HEK293T (cell line): ENCODE results near the gene PLA2G4D.

ENCODE experiments used
- CTCF ChIA-PET: fragments of 350-600 bp; formaldehyde crosslinking; extraction: SDS; loops from one replicate; lab custom pipeline; 2021; ENCODE audit warnings: antibody characterized with exemption, inconsistent platforms; lab: Yijun Ruan, JAX
- POLR2A ChIA-PET: fragments of 350-600 bp; formaldehyde crosslinking; extraction: SDS; loops from one replicate; lab custom pipeline; 2020; ENCODE audit warnings: antibody characterized with exemption, inconsistent platforms; lab: Yijun Ruan, JAX
- DNase-seq: peaks from one replicate; pipeline ENCODE4 v3.0.0; 2012; ENCODE audit warnings: mixed read lengths; ENCODE audit errors: extremely low spot score
- ARNT ChIP-seq: fragments of 450-650 bp; IDR thresholded peaks from 2 replicates; pipeline ENCODE4 v1.6.1; 2017; ENCODE audit warnings: mild to moderate bottlenecking
- BHLHE40 ChIP-seq: fragments of 450-650 bp; IDR thresholded peaks from 2 replicates; pipeline ENCODE4 v1.6.1; 2016; ENCODE audit warnings: mild to moderate bottlenecking, moderate library complexity, borderline replicate concordance
- CTBP1 ChIP-seq: fragments of 450-650 bp; IDR thresholded peaks from 2 replicates; pipeline ENCODE4 v1.6.1; 2016; ENCODE audit warnings: borderline replicate concordance
- ELF4 ChIP-seq: fragments of 450-650 bp; IDR thresholded peaks from 2 replicates; pipeline ENCODE4 v1.6.1; 2017; ENCODE audit warnings: antibody characterized with exemption
- FOXA1 ChIP-seq: fragments of 450-650 bp; IDR thresholded peaks from 2 replicates; pipeline ENCODE4 v1.6.1; 2016; ENCODE audit warnings: mild to moderate bottlenecking
- FOXK2 ChIP-seq: fragments of 450-650 bp; IDR thresholded peaks from 2 replicates; pipeline ENCODE4 v1.6.1; 2016; ENCODE audit warnings: mild to moderate bottlenecking
- FOXM1 ChIP-seq: fragments of 450-650 bp; IDR thresholded peaks from 2 replicates; pipeline ENCODE4 v1.6.1; 2017; ENCODE audit warnings: mild to moderate bottlenecking, borderline replicate concordance
- HDGF ChIP-seq: fragments of 450-650 bp; IDR thresholded peaks from 2 replicates; pipeline ENCODE4 v1.6.1; 2017; ENCODE audit warnings: antibody characterized with exemption, borderline replicate concordance
- L3MBTL2 ChIP-seq: fragments of 450-650 bp; conservative IDR thresholded peaks from 2 replicates; pipeline ENCODE4 v1.6.1; 2016; ENCODE audit warnings: mild to moderate bottlenecking
- LEF1 ChIP-seq: fragments of 450-650 bp; IDR thresholded peaks from 2 replicates; pipeline ENCODE4 v1.6.1; 2017; ENCODE audit warnings: mild to moderate bottlenecking, borderline replicate concordance
- NFRKB ChIP-seq: fragments of 450-650 bp; IDR thresholded peaks from 2 replicates; pipeline ENCODE4 v1.6.1; 2016; ENCODE audit warnings: mild to moderate bottlenecking, moderate library complexity
- SP1 ChIP-seq: fragments of 450-650 bp; IDR thresholded peaks from 2 replicates; pipeline ENCODE4 v1.6.1; 2017
- SUZ12 ChIP-seq: fragments of 450-650 bp; IDR thresholded peaks from 2 replicates; pipeline ENCODE4 v1.6.1; 2016; ENCODE audit warnings: mild to moderate bottlenecking
- TARDBP ChIP-seq: fragments of 450-650 bp; IDR thresholded peaks from 2 replicates; pipeline ENCODE4 v1.6.1; 2016
- ZNF384 ChIP-seq: fragments of 450-650 bp; IDR thresholded peaks from 2 replicates; pipeline ENCODE4 v1.6.1; 2016
- TF ChIP-seq, protein P1 (sequence below): fragments of 450-650 bp; IDR thresholded peaks from 2 replicates; pipeline ENCODE4 v1.6.1; 2016

Gene PLA2G4D

DNA sequence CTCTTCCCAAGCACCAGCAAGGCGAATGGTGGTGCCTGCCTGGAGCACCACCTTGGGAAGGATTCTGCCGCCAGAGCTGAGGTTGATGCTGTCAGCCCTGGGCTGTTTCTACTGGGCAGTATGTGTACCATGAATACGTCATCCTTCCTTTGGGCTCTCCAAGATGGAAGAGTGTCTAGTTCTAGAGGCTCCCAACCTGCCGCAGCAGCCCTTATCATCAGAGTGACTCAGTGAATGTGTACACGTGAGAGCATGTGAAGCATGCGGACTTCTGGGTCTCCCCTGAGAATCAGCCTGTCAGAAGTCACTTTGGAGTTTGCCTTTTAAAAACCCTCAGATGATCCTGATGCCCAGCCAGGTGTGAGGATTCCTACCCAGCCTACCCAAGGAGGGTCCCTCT lies 20.9 kb downstream of the PLA2G4D start:
- no peak for DNase-seq
- POLR2A ChIA-PET, result no interaction called here

DNA sequence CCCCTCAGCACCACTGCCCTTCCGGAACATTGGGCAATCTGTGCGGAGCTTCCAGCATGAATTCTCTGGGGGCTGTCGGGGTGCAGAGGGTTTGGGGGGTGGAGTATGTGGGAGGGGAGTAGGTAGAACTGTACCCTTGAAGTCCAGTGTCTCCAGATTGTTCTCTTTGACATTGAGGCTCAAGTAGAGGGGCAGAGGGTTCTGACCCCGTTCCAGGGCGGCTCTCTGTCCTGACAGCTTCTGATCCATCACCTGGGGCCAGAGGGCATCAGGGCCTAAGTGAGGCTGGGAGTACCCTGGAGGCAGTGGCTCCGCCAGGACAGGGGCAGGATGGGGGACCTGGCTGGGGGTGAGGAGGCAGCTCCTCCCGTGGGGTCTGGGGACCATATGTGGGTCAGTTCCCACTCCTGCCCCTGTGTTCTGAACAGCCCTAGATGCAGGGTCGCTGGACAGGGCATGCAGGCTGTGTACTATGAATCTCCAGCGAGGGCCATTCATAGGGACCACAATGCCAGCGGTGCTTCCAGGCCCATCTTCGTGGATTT lies 22.1 kb downstream of the PLA2G4D start:
- ChIA-PET POLR2A (no interaction called here), CTCF (interaction anchor here (1.6 kb wide), 1 partner anchor 12 kb away, joined by 3 read pairs; no protein-coding TSS in a partner anchor)
- no peak for DNase-seq
- TF ChIP-seq SUZ12 (no peak), ELF4 (no peak), L3MBTL2 (no peak), ZNF384 (no peak), SP1 (no peak)

More for the DNA sequence above, 20.9 kb downstream of the PLA2G4D start:
- no peak for TF ChIP-seq BHLHE40
- TF ChIP-seq SUZ12, result no peak
- TF ChIP-seq FOXM1, result no peak
- no peak for TF ChIP-seq FOXK2
- no peak for TF ChIP-seq ELF4
- no peak for TF ChIP-seq TARDBP
- TF ChIP-seq NFRKB, result no peak
- TF ChIP-seq SP1, result no peak
- no peak for TF ChIP-seq LEF1
- TF ChIP-seq ARNT, result no peak
- CTCF ChIA-PET, result interaction anchor here (0.5 to 1.6 kb wide), 2 partner anchors 11 to 87 kb away, joined by 3 to 4 read pairs; no protein-coding TSS in a partner anchor

DNA sequence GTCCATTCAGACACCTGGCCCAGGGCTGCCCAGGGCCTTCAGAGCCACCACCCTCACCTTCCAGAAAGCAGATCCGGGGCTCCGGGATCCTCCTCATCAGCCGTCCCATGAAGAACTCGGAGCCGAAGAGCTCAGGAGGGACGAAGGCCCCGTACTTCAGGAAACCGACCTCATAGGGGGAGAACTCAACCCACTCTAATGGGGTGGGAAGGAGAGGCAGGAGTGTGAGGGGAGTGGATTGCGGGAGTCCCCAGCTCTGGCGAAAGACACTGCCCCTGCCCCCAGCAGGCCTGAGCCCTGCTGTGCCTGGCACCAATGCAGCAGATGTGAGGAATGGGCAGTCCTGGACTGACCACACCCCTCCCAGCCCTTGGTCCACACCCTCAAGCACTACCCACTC lies 22.6 kb downstream of the PLA2G4D start:
- no peak for TF ChIP-seq BHLHE40
- TF ChIP-seq LEF1, result no peak
- TF ChIP-seq, protein P1, sequence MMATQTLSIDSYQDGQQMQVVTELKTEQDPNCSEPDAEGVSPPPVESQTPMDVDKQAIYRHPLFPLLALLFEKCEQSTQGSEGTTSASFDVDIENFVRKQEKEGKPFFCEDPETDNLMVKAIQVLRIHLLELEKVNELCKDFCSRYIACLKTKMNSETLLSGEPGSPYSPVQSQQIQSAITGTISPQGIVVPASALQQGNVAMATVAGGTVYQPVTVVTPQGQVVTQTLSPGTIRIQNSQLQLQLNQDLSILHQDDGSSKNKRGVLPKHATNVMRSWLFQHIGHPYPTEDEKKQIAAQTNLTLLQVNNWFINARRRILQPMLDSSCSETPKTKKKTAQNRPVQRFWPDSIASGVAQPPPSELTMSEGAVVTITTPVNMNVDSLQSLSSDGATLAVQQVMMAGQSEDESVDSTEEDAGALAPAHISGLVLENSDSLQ, result no peak
- TF ChIP-seq FOXM1, result no peak
- TF ChIP-seq L3MBTL2, result no peak
- no peak for TF ChIP-seq FOXA1
- no peak for TF ChIP-seq ELF4
- no peak for TF ChIP-seq HDGF
- TF ChIP-seq SUZ12, result no peak
- TF ChIP-seq ARNT, result no peak
- TF ChIP-seq NFRKB, result no peak
- TF ChIP-seq SP1, result no peak
- no peak for TF ChIP-seq FOXK2
- CTCF ChIA-PET, result interaction anchor here (1.6 kb wide), 1 partner anchor 12 kb away, joined by 3 read pairs; no protein-coding TSS in a partner anchor
- no peak for DNase-seq
- POLR2A ChIA-PET, result no interaction called here

DNA sequence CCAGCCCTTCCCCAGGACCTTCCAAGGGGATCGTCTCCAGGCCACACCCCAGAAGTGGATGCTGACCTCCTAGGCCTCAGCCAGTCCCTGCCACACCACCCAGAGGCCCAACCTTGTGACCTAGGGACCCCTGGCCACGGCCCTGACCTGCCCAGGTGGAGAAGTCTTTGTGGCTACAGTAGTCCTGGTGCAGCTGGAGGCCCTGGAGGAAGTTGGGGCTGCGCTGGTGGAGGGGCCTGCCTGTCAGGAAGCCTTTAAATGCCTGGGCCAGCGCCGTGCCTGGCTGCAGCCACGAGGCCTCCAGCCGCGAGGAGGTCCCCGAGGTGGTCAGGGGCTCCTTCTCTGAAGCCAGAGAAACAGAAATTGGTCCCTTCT lies 23.4 kb downstream of the PLA2G4D start:
- TF ChIP-seq BHLHE40 (no peak), SUZ12 (no peak), FOXK2 (no peak), LEF1 (no peak), L3MBTL2 (no peak), FOXM1 (no peak), ZNF384 (no peak), SP1 (no peak), FOXA1 (no peak), ARNT (no peak), ELF4 (no peak), HDGF (no peak), CTBP1 (no peak)
- TF ChIP-seq, protein P1, result no peak
- ChIA-PET CTCF (no interaction called here), POLR2A (no interaction called here)
- no peak for DNase-seq

DNA sequence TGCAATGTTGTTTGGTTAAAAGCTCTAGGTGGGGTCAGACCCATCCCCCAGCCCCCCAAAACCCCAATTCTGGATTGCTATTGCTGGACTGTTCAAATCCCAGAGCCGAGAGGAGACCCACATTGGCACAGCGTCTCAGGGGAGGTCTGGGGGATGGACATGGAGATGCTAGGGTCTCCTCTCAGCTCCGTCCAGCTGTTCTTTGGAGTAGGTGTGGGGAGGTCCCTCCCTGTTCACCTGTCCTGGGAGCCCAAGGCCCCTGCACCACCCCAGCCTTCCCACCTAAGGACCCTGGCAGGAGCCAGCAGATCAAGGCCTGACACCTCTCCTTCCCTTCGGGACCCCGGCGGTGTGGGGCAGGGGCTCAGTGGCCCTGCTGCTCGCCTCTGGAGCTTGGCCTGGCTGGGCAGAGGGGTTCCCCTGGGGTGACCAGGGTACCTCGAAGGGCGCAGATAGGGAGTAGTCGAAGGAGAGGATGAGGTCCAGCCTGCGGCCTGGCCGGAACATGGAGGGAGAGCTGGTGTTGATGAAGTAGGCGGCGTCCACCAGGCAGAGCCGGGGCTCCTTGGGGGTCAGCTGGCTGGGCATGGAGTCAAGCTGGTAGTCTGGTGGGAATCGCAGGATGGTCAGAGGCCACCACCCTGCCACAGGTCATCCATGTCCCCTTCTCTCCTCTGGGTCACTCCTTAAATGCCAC lies 23.9 kb downstream of the PLA2G4D start:
- no peak for DNase-seq
- no peak for TF ChIP-seq ELF4
- no peak for TF ChIP-seq SP1
- no peak for TF ChIP-seq L3MBTL2
- TF ChIP-seq, protein P1, result no peak
- no peak for TF ChIP-seq NFRKB
- TF ChIP-seq BHLHE40, result no peak
- TF ChIP-seq HDGF, result no peak
- no peak for TF ChIP-seq ZNF384
- TF ChIP-seq LEF1, result no peak
- TF ChIP-seq FOXA1, result no peak
- TF ChIP-seq TARDBP, result no peak
- TF ChIP-seq FOXK2, result no peak
- TF ChIP-seq SUZ12, result no peak
- ChIA-PET POLR2A (no interaction called here), CTCF (no interaction called here)

DNA sequence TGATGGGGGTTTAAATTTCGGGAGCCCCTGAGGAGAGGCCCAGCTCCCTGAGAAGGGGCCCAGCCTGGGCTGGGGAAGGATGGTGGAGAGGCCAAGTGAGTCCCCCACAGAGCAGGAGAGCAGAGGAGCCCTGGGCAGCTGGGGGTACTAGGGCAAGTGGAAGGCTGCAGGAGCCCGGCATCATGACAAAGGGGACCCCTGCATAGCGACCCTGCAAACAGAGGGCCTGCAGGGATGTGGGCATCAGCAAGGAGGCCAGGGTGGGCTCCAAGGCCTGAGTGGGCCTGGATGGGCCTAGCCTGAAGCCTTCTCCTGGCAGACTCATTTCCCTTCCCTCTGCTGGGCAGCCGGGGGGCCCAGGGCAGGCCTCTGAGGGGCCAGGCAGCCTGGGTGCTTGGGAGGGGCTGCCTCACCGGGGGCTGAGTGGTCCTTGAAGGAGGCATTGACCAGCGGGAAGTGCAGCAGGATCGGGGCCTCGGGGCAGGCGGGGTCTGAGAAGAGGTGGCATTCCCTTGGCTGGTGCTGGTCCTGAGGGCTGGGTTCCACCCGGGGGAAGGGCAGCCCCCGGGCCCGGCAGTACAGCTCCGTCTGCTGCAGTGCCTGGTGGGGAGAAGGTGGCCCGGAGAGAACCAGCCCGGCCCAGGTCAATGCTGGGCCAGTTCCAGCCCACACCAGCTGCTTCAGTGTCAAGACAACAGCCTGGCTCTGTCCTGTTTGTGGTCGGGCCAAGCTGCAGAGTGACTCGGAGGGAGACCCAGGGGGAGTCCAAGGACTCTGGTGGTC lies 24.7 kb downstream of the PLA2G4D start:
- CTCF ChIA-PET, result interaction anchor here (1.2 kb wide), 1 partner anchor 14 kb away, joined by 5 read pairs; no protein-coding TSS in a partner anchor
- TF ChIP-seq L3MBTL2 (no peak), FOXA1 (no peak), BHLHE40 (no peak), FOXK2 (no peak), NFRKB (no peak), SUZ12 (no peak), CTBP1 (no peak), ZNF384 (no peak), HDGF (no peak), ELF4 (no peak), TARDBP (no peak), FOXM1 (no peak), ARNT (no peak), LEF1 (no peak)
- TF ChIP-seq, protein P1, result no peak
- no peak for DNase-seq
- POLR2A ChIA-PET, result no interaction called here
